HG02970 (cell line): ENCODE results near the gene CRACR2A.

Experiments
- ATAC-seq: cut with Tn5 transposase; IDR thresholded peaks from one replicate; pipeline ENCODE4 v1.9.1; 2021; ENCODE audit warnings: mild to moderate bottlenecking, moderate library complexity, moderate number of reproducible peaks; ENCODE audit not compliant: unreplicated experiment, low FRiP score

Gene CRACR2A

DNA sequence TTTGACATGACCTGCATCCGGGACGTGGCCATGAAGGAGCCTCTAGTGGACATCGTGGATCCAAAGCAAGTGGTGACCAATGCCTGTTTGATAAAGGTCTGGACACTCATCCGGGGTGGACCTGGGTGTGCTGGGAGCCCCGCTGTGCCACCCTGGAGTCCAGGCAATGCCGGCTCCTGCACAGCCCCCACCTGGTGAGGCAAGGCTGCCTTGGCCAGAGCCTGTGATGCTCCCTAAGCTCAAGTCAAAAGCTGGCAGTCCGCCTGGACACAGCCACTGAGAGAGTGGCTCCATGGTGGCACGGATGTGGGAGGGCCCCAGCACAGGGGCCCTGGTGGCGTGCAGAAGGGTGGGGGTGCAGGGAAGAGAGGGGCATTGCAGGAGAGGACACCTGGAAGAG, 176.0 kb downstream of the CRACR2A start:
- ATAC-seq, result no peak

DNA sequence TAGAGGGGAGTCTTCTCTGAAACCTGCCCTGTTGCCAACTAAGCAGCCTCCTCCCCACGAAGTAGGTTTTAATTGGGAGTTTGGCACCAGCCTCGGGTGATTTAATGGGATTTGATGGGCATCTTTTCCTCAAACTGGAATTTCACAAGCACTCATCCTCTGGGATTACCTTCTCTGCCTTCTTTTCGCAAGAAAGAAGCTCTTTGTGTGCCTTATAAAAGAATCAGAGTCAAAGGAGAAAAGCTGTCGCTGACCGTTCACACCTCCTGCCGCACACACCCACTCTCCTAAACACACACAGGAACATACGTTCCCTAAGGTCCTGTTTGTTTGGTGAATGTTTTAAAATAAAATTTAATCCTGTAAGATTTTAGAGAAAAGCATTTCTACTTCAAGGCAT, 177.9 kb downstream of the CRACR2A start:
- ATAC-seq, result no peak

DNA sequence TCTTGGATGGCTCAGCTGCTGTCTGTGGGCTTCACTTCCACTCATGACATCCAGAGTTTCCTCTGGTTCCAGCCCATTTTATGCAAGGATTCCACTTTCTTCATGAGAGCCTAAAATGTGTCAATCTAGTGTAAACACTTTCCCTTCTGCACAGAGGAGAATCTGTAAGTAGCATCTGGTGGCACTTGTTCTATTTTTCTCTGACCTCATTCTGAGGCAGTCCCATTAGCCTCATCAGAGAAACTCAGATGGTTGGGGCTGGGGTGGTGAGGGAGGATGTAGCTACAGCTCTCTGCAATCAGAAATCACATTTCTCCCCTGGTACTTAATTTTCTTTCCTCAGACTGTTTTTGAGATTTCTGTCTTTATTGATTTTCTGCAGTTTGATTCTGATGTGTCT, 180.3 kb downstream of the CRACR2A start:
- ATAC-seq, result no peak

DNA sequence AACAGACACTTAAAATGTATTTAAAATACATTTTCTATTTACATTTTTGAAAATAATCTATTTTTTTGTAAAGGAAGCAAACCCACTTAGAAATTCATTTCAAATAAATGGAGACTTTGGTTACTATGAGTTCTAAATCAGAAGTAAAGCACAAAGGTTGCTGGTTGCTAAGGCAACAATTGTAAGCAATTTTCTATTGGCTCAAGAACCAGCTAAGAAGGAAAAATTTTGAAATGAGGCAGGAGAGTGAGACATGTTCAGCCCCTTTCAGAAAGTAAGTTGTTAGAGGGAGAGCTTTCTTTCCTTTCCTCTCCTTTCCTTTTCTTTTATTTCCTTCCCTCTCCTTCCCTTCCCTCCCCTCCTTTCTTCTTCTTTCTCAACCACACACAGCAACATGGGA, 181.2 kb downstream of the CRACR2A start:
- ATAC-seq, result no peak

DNA sequence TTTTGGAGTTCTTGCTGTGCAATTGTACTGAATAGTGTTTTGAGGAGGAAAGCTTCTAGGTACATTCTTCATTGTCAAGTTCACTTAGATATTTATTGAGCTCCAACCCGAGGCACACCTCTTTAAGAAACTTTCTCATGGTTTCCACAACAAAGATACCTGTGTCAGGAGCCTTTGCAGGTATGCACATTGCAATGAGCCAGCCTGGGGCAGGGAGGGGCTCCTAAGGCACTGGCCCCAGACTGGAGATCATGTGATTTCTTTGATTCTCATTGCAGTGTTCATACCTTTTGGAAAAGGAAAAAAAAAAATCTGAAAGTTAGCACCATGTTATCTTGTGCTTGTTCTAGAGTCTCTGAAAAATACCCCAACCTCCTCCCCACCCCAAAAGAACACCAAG, 181.6 kb downstream of the CRACR2A start:
- no peak for ATAC-seq

DNA sequence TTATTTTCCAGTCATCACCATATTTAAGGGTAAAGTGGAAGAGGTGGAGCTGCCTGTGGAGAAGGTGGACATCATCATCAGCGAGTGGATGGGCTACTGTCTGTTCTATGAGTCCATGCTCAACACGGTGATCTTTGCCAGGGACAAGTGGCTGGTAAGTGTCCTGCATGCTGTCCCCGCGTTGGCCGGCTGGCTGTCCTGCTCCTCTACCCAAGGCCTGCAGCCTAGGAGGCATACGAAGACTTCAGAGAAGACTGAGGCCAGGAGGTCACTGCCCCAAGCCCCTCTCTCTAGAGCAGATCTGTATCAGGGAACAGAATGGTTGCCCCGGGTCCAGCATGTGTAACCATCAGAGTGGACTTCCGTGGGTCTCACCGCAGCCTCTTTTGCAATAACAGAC, 184.2 kb downstream of the CRACR2A start:
- no peak for ATAC-seq

DNA sequence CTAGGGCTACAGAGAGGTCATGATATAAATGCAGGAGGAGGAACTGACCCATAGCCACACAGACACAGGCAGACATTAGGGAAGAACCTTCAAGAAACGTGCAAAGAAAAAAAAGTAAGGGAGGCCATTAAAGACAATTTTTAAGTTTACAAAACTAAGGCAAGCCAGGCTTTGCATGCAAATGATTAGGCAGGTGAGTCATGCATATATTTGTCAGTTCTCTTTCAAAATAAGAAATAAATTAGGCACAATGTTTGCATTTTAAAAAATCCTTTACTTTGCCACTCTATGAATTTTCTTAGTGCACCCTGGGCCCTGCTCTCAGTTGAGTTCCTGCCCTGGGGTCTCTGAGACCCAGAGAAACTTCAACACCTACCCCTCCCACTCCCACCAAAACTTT, 186.9 kb downstream of the CRACR2A start:
- ATAC-seq, result no peak
